Neuron (in vitro differentiated cells): ENCODE data around the gene SEPTIN1.
"Not testable (repeated sequence)": the region's sequence is repeated elsewhere in the genome, so short reads cannot be mapped to it uniquely, and the experiment has no call there.

Experiments used
- H2AFZ ChIP-seq: one replicate; pipeline ENCODE4 v1.6.1; 2013; ENCODE audit warnings: low read depth, mild to moderate bottlenecking, inconsistent platforms, low read length, moderate library complexity
- H3K27me3 ChIP-seq: one replicate; pipeline ENCODE4 v1.6.1; 2013; ENCODE audit warnings: low read length; ENCODE audit not compliant: insufficient read depth
- H3K36me3 ChIP-seq: one replicate; pipeline ENCODE4 v1.6.1; 2013; ENCODE audit warnings: low read length; ENCODE audit not compliant: insufficient read depth
- H3K4me1 ChIP-seq: one replicate; pipeline ENCODE4 v1.6.1; 2013; ENCODE audit warnings: low read length; ENCODE audit not compliant: insufficient read depth
- H3K4me3 ChIP-seq: 2 replicates; pipeline ENCODE4 v1.5.1; 2013; ENCODE audit warnings: mild to moderate bottlenecking, low read length, moderate library complexity
- H3K9me3 ChIP-seq: one replicate; pipeline ENCODE4 v1.6.1; 2013; ENCODE audit warnings: low read length

The SEPTIN1 gene

DNA sequence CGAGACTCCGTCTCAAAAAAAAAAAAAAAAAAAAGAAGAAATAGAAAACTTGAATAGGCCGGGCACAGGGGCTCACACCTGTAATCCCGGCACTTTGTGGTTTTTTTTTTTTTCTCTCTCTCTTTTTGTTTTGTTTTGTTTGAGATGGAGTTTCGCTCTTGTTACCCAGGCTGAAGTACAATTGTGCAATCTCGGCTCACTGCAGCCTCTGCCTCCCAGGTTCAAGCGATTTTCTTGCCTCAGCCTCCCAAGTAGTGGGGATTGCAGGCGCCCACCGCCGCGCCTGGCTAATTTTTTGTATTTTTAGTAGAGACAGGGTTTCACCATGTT, 38.9 kb downstream of the SEPTIN1 start:
- H3K36me3 ChIP-seq, H3K4me1 ChIP-seq, H3K4me3 ChIP-seq, H3K9me3 ChIP-seq, H2AFZ ChIP-seq, H3K27me3 ChIP-seq: not testable (repeated sequence)

DNA sequence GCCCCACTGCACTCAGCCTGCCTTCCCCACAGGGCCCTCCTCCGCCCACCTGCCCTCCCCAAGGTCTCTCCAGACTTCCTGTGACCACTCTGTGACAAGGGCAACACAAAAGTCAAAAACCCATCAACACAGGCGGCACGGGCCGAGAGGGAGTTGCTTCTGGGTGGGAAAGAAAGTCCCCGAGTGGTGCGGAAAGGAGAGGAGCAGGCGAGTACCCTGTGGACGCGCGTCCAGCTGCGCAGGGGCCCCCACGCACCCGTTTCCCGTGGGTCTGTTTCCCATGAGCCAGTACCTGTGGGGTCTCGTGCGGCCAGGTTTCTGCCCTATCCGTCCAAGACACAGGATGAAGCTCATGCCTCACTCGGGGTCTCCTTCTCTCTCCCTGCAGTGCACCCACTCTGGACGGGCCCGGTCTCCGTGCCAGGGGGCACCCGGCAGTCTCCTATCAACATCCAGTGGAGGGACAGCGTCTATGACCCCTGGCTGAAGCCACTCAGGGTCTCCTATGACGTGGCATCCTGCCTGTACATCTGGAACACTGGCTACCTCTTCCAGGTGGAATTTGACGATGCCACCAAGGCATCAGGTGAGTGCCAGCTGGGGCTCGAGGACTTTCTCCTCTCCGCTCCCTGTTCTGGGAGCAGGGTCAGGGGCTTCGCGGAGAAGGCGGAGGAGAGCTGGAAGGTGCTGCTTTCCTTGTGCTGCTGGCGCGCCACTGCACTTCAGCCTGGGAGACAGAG, 39.4 kb downstream of the SEPTIN1 start:
- peaks cover 2% of the 10 kb centered on the region for H3K9me3 ChIP-seq
- no peaks in the 10 kb centered on the region for H3K36me3 ChIP-seq
- no peak overlapping the region for H2AFZ ChIP-seq
- H3K4me1 ChIP-seq, result no peaks in the 10 kb centered on the region
- H3K27me3 ChIP-seq, result no peaks in the 10 kb centered on the region
- H3K4me3 ChIP-seq, result no peak overlapping the region

DNA sequence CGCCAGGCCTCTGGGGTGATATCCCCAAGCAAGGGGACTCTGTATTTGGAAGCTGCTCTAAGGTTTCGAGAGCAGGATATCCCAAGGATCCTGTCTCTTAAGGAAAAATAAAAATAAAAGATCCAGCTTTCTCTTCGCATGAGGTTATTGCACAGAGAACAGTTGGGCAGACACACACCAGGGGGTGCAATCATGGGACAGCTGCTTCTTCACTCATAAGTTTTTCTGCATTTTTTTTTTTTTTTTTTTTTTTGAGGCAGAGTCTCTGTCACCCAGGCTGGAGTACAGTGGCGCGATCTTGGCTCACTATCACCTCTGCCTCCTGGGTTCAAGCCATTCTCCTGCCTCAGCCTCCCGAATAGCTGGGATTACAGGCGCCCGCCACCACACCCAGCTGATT, 40.4 kb downstream of the SEPTIN1 start:
- H2AFZ ChIP-seq, H3K9me3 ChIP-seq, H3K27me3 ChIP-seq, H3K4me1 ChIP-seq, H3K36me3 ChIP-seq, H3K4me3 ChIP-seq: not testable (repeated sequence)

DNA sequence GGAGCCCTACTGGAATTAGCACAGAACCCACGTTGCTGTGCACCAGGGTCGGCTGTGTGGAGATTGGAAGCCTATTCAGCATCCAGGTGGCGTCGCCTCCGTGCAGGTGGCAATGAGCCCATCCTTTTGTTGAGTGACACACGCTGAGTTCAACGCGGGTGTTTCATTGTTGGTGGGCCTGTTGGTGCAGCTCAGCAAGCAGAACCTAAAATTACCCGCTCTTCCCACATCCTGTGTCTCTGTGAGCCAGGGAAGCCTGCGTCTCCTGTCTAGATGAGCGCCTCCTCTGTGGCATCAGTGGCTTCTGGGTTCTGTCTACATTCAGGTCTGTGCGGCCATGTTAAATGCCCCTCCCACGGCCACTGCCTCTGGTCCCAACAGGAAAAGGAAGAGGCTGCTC, 41.7 kb downstream of the SEPTIN1 start:
- Histone ChIP-seq H3K36me3 (no peaks in the 10 kb centered on the region), H3K9me3 (peaks cover 2% of the 10 kb centered on the region), H3K4me3 (no peak overlapping the region), H3K4me1 (peaks cover 2% of the 10 kb centered on the region), H3K27me3 (no peaks in the 10 kb centered on the region), H2AFZ (no peak overlapping the region)

DNA sequence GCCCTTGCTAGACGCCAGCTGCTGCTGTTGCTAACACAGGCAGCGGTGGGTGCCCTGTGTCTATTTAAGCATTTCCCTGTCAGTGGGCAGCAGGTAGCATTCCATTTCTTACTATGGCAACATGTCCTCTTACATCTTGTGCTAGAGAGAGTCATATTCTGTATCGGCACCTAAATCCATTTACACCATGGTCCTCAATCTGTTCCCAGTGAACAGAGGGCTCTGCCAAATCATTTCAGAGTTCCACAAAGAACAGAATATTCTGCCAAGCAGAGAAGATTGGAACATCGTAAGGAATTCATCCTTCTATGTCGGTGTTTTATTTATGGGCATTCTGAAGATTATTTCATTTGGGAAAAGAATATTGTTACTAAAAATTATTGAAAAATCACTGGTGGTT, 43.6 kb downstream of the SEPTIN1 start:
- H3K9me3 ChIP-seq, H3K4me1 ChIP-seq, H3K36me3 ChIP-seq, H3K27me3 ChIP-seq, H3K4me3 ChIP-seq, H2AFZ ChIP-seq: not testable (repeated sequence)

DNA sequence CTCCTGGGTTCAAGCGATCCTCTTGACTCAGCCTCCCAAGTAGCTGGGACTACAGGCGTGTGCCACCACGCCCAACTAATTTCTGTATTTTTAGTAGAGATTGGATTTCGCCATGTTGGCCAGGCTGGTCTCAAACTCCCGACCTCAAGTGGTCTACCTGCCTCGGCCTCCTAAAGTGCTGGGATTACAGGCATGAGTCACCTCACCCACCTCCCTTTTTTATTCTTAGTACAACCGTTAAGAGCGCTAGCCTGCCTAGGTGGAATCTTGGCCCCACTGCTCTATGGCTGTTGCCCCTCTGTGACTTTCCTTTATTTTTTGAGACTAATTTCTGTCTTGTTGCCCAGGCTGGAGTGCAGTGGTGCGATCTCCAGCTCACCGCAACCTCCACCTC, 44.4 kb downstream of the SEPTIN1 start:
- not testable (repeated sequence) for H3K4me1 ChIP-seq, H3K4me3 ChIP-seq, H3K27me3 ChIP-seq, H3K9me3 ChIP-seq, H2AFZ ChIP-seq, H3K36me3 ChIP-seq

DNA sequence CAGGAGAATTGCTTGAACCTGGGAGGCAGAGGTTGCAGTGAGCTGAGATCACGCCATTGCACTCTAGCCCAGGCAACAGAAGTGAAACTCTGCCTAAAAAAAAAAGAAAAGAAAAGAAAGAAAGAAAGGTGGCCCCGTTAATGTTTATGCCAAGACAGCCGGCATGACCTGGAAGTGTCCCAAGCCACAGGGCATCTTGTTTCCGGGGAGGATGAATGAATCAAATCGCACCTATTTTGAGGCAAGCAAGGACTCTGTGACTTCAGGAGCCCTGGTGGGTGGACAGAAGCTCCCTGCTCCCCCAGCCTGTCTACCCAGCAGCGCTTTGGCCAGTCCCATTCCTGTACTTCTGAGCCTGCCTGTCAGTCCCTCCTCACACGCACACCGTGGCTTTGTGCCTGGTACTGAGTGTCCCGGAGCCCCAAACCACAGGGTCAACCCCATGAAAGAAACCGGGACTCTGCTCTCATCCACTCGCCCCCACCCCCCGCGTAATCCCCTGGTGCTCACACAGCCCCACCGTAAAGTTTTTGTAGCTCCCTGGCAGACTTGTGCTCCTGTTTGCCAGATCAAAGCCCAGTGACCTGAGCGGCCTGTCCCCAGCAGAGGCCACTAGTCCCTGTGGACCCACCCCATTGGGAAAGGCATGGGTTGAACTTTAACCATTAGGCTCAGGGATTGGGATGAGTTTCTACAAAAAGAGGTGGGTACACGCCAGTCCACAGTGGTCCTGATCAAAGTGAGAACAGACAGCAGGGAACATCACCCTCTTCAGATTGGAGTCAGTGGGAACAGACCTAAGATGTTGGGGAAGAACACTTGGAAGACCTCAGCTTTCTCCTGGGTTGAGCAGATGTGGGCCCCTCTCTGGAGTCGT, 46.5 kb downstream of the SEPTIN1 start:
- Histone ChIP-seq H3K9me3 (peaks cover 2% of the 10 kb centered on the region), H3K4me3 (peak overlapping the region; percentile 95), H2AFZ (peak overlapping the region; percentile 65), H3K27me3 (no peaks in the 10 kb centered on the region), H3K36me3 (no peaks in the 10 kb centered on the region), H3K4me1 (peaks cover 5% of the 10 kb centered on the region)

DNA sequence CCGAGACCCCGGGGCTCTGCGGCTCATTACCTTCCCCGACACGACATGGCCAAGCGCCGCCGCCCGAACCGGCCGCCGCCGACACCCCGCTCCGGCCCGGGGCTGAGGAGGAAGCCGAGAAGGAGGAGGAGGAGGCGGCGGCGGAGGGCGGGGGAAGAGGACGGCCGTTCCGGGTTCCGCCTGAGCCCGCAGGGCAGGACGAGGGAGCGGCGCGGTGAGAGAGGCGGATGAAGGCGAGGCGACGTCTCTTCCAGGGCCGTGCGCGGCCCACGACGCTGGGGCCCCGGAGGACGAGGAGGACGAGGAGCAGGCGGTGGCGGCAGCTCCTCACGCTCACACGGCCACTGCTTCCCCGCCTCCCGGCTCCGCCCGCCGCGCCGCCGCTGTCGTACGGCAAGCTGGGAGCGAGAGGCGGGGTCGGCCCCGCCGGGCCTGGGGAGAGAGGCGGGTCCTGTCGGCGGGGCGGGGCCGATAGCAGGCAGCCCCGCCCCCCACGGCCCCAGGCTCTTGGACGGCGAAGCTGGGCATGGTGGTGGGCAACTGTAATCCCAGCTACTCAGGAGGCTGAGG, 47.2 kb downstream of the SEPTIN1 start:
- not testable (repeated sequence) for H3K9me3 ChIP-seq, H3K27me3 ChIP-seq, H3K4me1 ChIP-seq, H3K36me3 ChIP-seq
- H2AFZ ChIP-seq, result peak overlapping the region; percentile 65
- H3K4me3 ChIP-seq, result peak overlapping the region; percentile 95

DNA sequence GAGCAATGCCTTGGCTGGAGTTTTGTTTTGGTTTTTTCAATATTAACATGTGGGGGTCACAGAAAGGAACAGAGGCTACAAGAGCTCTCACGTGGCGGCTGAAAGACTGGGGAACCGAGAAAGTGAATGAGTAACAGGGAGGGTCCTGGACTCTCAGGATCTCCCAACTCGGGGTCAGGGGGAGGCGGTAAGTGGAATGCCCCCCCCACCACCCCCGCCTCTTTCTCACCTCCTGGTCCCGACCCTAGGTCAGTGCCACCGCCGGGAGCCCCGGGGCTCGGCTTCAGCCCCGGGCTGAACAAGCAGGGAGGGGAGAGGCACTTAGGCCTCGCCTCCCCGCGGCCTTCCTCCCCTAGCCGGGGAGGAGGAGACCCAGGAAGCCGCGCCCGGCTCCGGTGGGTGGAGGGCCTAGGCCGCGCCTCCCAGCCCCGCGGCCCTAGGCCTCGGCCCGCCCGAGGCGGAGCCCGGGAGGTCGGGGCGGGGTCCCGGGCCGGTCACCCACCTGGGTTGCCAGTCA, 47.8 kb downstream of the SEPTIN1 start:
- H3K27me3 ChIP-seq, H3K9me3 ChIP-seq, H3K4me1 ChIP-seq, H3K36me3 ChIP-seq, H2AFZ ChIP-seq: not testable (repeated sequence)
- H3K4me3 ChIP-seq, result peak overlapping the region; percentile 95
